Activated naive CD8-positive, alpha-beta T cell (primary cell): Measurements from ENCODE around the gene RIMS3.
A peak's percentile ranks its signal among the peaks of the same experiment; 100 is the strongest.

Experiments used
- H3K27ac Mint-ChIP-seq: one replicate; pipeline ENCODE4 v1.8.0; 2021; ENCODE audit warnings: mixed read lengths
- H3K27me3 Mint-ChIP-seq: one replicate; pipeline ENCODE4 v1.8.0; 2021; ENCODE audit warnings: mixed read lengths
- H3K36me3 Mint-ChIP-seq: one replicate; pipeline ENCODE4 v1.8.0; 2021; ENCODE audit warnings: mixed read lengths
- H3K4me1 Mint-ChIP-seq: one replicate; pipeline ENCODE4 v1.8.0; 2021; ENCODE audit warnings: low read depth, mixed read lengths
- H3K4me3 Mint-ChIP-seq: one replicate; pipeline ENCODE4 v1.8.0; 2021; ENCODE audit warnings: mild to moderate bottlenecking, mixed read lengths
- H3K9me3 Mint-ChIP-seq: one replicate; pipeline ENCODE4 v1.8.0; 2021; ENCODE audit warnings: low read depth, mixed read lengths

RIMS3 gene

DNA sequence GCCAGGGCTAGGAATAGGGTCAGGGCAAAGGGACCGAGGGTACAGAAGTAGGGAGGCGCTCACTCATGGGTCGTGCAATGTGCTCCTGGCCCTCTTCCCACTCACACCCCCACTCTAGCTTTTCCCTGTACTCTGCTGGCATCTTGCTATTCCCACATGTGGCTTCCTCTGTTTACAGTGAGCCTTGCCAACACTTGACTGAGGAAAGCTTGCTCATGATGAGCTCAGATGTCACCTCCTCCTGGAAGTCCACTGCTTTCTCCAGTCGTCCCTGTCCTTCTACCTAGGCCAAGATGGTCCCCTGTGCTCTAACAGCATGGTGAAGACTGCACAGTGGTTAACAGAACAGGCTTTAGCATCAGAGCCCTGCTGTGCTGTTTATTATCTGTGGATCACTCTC, 8.0 kb upstream of the RIMS3 start:
- Mint-ChIP-seq H3K27ac (no peak overlapping the region), H3K36me3 (no peaks in the 10 kb centered on the region)

GRCh38 chr1:40668769-40669525, 3.5 kb upstream of the RIMS3 start:
- Mint-ChIP-seq H3K4me1 (peaks cover 15% of the 10 kb centered on the region), H3K4me3 (peak overlapping the region; percentile 38), H3K9me3 (no peaks in the 10 kb centered on the region), H3K27me3 (no peaks in the 10 kb centered on the region), H3K27ac (no peak overlapping the region), H3K36me3 (no peaks in the 10 kb centered on the region)

More for the DNA sequence above, 8.0 kb upstream of the RIMS3 start:
- H3K4me1 Mint-ChIP-seq, result peaks cover 5% of the 10 kb centered on the region
- no peak overlapping the region for H3K4me3 Mint-ChIP-seq
- no peaks in the 10 kb centered on the region for H3K27me3 Mint-ChIP-seq
- no peaks in the 10 kb centered on the region for H3K9me3 Mint-ChIP-seq

- Mint-ChIP-seq H3K36me3 (no peaks in the 10 kb centered on the region), H3K4me1 (peaks cover 21% of the 10 kb centered on the region), H3K9me3 (no peaks in the 10 kb centered on the region), H3K27ac (no peak overlapping the region), H3K4me3 (peak overlapping the region; percentile 75), H3K27me3 (no peaks in the 10 kb centered on the region)
Measured at GRCh38 chr1:40664791-40665190, 691 bp downstream of the RIMS3 start.

DNA sequence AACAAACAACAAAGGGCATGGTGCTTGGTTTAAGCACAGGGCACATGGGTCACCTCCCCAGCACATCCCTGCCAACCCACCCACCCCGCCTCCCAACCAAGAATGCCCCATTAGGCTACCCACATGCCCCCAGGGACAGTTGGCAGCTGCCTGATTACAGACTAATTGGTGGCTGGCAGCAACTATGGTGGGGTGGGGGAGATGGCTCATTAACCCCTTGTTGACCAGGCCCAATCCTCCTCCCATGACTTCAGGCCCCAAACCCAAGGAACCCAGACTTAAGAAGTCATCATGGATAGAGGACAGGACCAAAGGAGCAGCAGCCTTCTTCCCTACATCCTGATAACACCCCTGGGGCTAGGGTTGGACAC, 1.3 kb downstream of the RIMS3 start:
- H3K27ac Mint-ChIP-seq, result no peak overlapping the region
- H3K4me3 Mint-ChIP-seq, result peak overlapping the region; percentile 75
- H3K4me1 Mint-ChIP-seq, result peaks cover 21% of the 10 kb centered on the region
- no peaks in the 10 kb centered on the region for H3K36me3 Mint-ChIP-seq
- no peaks in the 10 kb centered on the region for H3K9me3 Mint-ChIP-seq
- H3K27me3 Mint-ChIP-seq, result no peaks in the 10 kb centered on the region

DNA sequence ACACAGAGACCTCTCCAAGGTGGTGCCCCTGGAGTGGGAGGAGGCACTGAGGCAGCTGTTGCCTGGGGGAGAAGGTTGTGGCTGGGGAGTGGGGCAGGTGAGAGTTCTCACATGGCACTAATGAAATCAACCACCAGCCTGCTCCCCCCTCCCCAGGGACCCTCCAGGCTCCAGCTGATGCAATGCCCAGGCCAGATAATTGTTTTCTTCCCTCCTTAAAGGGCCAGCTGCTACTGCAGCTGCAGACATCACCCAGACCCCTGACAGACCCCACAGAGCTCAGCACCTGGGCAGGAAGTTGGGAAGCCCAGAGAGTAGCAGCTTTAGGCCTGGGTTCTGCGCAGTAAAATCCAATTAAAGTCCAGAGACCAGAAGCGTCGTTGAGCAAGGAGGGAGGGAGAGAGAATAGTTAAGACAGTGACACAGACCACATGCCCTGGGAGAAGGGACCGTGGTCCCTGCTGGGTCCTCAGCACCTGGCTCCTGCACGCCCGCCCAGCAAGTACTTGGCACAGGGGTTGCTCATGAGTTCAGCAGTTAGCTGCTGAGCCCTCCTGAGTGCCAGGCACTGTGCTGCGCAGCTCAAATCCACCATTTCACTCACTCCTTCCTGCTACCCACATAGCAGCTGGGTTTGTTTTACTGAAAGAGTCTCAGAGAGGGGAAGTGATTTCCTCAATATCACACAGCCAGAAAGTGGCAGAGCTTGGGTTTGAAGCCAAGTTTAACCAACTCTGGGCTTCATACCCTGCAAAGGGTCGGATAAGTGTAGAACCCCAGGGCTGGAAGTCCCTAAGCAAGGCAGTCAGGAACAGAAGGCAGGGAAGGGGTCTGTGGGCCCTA, 1.9 kb downstream of the RIMS3 start:
- Mint-ChIP-seq H3K4me3 (peak overlapping the region; percentile 50), H3K27me3 (no peaks in the 10 kb centered on the region), H3K36me3 (no peaks in the 10 kb centered on the region), H3K4me1 (peaks cover 17% of the 10 kb centered on the region), H3K9me3 (no peaks in the 10 kb centered on the region), H3K27ac (no peak overlapping the region)

- Mint-ChIP-seq H3K27me3 (no peaks in the 10 kb centered on the region), H3K9me3 (no peaks in the 10 kb centered on the region), H3K4me1 (peaks cover 15% of the 10 kb centered on the region), H3K36me3 (no peaks in the 10 kb centered on the region), H3K4me3 (no peak overlapping the region), H3K27ac (no peak overlapping the region)
Measured at GRCh38 chr1:40662864-40663263, 2.6 kb downstream of the RIMS3 start.

DNA sequence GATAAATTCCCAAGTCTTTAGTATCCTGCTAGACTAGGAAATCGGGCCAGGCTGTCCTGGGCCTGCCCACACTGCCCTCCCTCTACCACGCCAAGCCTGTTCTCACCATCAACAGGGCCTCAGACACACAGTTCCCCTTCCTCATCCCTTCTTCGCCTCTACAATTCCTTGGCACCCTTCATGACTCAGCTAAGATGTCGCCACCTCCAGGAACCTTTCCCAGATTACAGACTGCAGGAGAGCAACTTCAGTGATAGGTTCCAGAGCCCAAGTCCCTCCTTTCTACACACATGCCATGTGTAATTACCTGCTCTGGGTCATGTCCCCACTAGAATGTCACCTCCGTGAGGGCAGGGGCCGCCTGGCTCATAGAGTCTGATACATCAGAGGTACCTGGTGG, 3.3 kb downstream of the RIMS3 start:
- H3K36me3 Mint-ChIP-seq, result no peaks in the 10 kb centered on the region
- H3K4me1 Mint-ChIP-seq, result peaks cover 13% of the 10 kb centered on the region
- H3K27me3 Mint-ChIP-seq, result no peaks in the 10 kb centered on the region
- H3K4me3 Mint-ChIP-seq, result no peak overlapping the region
- H3K27ac Mint-ChIP-seq, result no peak overlapping the region
- H3K9me3 Mint-ChIP-seq, result no peaks in the 10 kb centered on the region

DNA sequence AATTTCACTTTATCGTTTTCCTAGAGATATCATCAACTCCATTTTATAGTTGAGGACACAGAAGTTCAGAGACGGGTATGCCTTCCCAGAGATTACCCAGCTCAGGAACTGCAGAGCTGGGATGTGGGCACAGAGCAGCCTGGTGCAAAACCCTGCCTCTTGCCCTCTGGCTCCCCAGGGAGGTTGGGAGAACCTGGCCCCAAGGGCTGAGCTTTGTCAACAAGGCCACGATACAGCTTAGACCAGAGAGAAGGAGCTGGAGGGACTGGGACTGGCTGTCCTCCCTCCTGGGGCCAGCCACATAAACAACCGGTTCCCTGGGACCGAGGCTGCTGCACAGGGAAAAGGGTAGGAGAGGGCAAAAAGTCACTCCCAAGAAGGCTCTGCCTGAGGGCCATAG, 3.8 kb downstream of the RIMS3 start:
- no peaks in the 10 kb centered on the region for H3K36me3 Mint-ChIP-seq
- H3K27ac Mint-ChIP-seq, result no peak overlapping the region
- H3K27me3 Mint-ChIP-seq, result no peaks in the 10 kb centered on the region
- no peaks in the 10 kb centered on the region for H3K9me3 Mint-ChIP-seq
- H3K4me1 Mint-ChIP-seq, result peaks cover 13% of the 10 kb centered on the region
- no peak overlapping the region for H3K4me3 Mint-ChIP-seq

- no peak overlapping the region for H3K27ac Mint-ChIP-seq
- no peak overlapping the region for H3K4me3 Mint-ChIP-seq
- H3K9me3 Mint-ChIP-seq, result no peaks in the 10 kb centered on the region
- H3K36me3 Mint-ChIP-seq, result no peaks in the 10 kb centered on the region
- peaks cover under 1% of the 10 kb centered on the region for H3K27me3 Mint-ChIP-seq
- H3K4me1 Mint-ChIP-seq, result peaks cover 5% of the 10 kb centered on the region
Measured at GRCh38 chr1:40659649-40659947, 5.9 kb downstream of the RIMS3 start.

DNA sequence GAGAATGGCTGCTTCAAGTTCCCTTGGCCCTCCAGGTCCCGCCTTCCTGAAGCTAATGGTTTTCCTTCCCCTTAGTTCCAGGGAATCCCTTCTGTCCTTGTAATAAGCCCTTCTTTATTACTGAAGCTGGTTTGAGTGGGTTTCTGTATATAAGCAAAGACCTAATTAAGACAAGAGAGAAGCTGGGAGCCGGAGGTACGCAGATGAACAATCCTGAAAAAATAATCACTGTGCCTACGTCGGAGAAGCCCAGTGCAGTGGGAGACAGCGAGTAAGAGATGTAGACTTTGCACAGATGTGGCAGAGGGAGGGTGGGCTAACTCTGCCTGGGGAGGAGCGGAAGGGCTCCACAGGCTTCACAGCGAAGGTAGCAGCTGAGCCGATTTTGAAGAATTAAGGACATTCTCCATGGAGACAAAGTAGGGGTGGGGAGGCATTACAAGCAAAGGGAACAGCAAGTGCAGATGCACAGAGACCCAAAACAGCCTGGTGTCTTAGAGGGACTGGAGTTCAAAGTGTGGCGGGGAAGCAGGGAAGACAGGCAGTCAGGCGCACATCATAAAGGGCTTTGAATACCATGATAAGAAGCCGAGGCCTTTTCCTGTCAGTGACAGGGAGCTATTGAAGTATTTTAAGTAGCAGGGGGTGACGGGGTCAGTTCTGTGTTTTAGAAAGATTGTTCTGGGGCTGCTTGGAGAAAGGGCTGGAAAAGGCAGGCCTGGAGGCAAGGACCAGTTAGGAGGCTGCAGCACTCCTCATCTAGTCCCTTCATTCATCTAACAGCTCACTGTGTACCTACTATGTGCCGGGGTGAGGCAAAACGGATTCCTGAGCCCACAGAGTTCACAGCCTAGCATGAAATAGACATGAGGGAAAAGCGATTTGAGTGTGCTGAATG, 6.5 kb downstream of the RIMS3 start:
- Mint-ChIP-seq H3K9me3 (no peaks in the 10 kb centered on the region), H3K36me3 (no peaks in the 10 kb centered on the region), H3K4me3 (no peak overlapping the region), H3K4me1 (peaks cover 5% of the 10 kb centered on the region), H3K27me3 (peaks cover 4% of the 10 kb centered on the region), H3K27ac (no peak overlapping the region)

DNA sequence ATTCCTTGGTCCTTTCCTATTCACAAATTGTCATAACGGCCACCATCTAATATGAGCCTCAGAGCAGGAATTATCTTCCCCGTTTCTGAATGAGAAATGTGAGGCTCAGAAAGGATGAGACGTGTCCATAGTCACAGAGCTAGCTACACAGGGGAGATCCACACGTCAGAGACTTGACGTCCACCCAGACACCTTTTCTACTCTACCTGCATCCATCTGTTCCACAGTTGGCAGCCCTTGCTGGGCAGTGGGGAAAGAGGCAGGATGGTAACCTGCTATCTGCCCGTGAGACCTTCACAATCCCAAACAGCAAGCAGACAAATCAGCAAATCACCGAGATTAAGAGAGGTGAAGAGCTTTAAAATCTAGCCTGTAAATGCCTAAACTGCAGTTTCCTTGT, 8.4 kb downstream of the RIMS3 start:
- Mint-ChIP-seq H3K9me3 (no peaks in the 10 kb centered on the region), H3K27ac (no peak overlapping the region), H3K27me3 (peaks cover 4% of the 10 kb centered on the region), H3K4me3 (no peak overlapping the region), H3K4me1 (no peaks in the 10 kb centered on the region), H3K36me3 (no peaks in the 10 kb centered on the region)

- no peaks in the 10 kb centered on the region for H3K9me3 Mint-ChIP-seq
- H3K27ac Mint-ChIP-seq, result no peak overlapping the region
- no peaks in the 10 kb centered on the region for H3K36me3 Mint-ChIP-seq
- peaks cover 6% of the 10 kb centered on the region for H3K27me3 Mint-ChIP-seq
- peaks cover 4% of the 10 kb centered on the region for H3K4me1 Mint-ChIP-seq
- no peak overlapping the region for H3K4me3 Mint-ChIP-seq
Measured at GRCh38 chr1:40653851-40654537, 11.5 kb downstream of the RIMS3 start.

DNA sequence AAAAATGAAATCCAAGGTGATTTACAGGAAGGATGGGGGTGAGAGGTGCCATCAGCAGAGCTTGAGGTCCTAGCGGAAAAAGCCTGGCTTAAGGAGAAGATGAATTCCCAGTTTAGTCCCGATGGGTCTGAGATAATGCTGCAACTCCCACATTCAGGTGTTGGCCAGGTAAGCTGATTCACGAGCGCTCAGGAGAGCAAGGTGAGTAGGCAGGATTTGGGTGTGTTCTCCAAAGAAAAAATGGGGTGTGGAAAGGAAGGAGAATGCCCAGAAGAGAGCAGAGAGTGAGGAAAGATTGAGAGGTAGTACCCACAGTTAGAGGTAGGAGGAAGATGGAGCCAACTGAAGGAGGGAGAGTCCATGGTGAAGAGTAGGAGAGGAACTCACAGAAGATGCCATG, 12.5 kb downstream of the RIMS3 start:
- peaks cover 3% of the 10 kb centered on the region for H3K36me3 Mint-ChIP-seq
- H3K27me3 Mint-ChIP-seq, result peaks cover 6% of the 10 kb centered on the region
- H3K27ac Mint-ChIP-seq, result no peak overlapping the region
- peaks cover 11% of the 10 kb centered on the region for H3K4me1 Mint-ChIP-seq
- H3K4me3 Mint-ChIP-seq, result no peak overlapping the region
- no peaks in the 10 kb centered on the region for H3K9me3 Mint-ChIP-seq

DNA sequence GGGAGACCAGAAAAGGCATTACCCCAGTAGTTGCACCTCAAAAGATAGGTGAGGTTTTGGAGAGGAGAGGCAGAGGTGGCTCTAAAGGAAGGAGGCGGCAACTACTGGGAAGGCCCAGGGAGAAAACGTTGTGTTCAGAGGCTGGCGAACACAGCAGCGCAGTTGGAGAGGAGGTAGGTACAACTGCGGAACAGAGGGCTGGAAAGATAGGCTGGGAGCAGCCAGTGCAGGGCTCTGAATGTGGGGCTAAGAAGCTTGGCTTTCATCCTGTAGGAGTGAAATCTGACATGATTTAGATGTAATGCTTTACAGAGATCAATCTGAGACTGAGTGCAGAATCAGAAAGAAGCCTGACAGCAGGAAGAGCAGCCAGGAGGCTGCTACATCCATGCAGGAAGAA, 13.0 kb downstream of the RIMS3 start:
- Mint-ChIP-seq H3K9me3 (no peaks in the 10 kb centered on the region), H3K4me3 (no peak overlapping the region), H3K27me3 (peaks cover 6% of the 10 kb centered on the region), H3K36me3 (peaks cover 4% of the 10 kb centered on the region), H3K4me1 (peaks cover 11% of the 10 kb centered on the region), H3K27ac (no peak overlapping the region)
